DMS153 (cell line): ENCODE measurements around the gene EMP1.
"Not testable (repeated sequence)": the region's sequence is repeated elsewhere in the genome, so short reads cannot be mapped to it uniquely, and the experiment has no call there.

Experiments
- DNase-seq: peaks from one replicate; lab custom pipeline; 2025; lab: John Stamatoyannopoulos, UW

Gene EMP1

DNA sequence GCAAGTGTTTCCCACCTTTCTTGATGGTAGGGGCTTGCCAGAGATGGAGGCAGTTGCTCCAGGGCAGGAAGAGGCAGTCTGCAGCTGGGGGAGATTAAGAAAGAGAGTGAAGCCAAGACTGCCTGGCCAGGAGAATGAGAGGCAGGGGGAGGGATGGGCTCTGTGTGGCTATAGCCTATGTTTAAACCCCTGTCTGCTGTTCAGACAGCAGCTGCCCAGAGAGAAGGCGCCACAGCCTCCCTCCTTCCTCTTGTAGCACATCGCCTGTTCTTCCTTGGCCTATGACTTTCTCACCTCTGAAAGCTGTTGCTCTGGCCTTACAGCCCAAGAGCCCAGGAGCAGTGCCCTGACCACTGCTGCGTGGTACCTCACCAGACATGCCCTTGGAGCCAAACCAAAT lies 61.7 kb downstream of the EMP1 start:
- no peak for DNase-seq

DNA sequence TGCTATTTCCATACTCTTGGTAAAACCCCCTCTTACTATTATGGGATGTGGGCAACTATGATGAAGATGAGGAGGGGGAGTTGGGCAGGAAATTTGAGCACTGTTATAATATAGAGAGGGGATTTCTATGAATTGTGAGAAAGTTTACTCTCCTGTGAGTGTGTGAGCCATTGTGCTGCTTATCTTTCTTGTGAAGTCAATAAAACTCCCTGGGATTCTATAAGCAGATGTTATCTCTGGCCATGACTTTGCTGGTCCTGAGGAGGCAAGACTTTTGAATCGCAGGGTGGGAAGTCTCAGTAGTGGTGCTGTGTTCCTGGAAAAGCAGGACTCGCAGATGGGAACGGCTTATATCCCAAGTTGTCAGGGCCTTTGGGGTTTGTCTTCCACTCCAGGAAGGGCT lies 62.2 kb downstream of the EMP1 start:
- DNase-seq = no peak

DNA sequence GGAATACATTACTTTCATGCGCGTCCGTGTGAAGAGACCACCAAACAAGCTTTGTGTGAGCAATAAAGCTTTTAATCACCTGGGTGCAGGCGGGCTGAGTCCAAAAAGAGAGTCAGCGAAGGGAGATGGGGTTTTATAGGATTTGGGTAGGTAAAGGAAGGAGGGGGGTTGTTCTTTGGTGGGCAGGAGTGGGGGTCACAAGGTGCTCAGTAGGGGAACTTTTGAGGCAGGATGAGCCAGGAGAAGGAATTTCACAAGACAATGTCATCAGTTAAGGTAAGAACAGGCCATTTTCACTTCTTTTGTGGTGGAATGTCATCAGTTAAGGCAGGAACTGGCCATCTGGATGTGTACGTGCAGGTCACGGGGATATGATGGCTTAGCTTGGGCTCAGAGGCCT lies 63.1 kb downstream of the EMP1 start:
- DNase-seq = not testable (repeated sequence)

DNA sequence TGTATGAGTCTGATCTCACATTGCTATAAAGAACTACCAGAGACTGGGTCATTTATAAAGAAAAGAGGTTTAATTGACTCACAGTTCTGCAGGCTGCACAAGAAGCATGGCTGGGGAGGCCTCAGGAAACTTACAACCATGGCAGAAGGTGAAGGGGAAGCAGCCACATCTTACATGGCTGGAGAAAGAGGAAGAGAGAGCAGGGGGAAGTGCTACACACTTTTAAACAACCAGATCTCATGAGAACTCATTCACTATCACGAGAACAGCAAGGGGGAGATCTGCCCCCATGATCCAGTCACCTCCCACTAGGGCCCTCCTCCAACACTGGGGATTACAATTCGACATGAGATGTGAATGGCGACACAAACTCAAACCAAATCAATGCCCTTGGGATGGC lies 71.3 kb downstream of the EMP1 start:
- DNase-seq = not testable (repeated sequence)

DNA sequence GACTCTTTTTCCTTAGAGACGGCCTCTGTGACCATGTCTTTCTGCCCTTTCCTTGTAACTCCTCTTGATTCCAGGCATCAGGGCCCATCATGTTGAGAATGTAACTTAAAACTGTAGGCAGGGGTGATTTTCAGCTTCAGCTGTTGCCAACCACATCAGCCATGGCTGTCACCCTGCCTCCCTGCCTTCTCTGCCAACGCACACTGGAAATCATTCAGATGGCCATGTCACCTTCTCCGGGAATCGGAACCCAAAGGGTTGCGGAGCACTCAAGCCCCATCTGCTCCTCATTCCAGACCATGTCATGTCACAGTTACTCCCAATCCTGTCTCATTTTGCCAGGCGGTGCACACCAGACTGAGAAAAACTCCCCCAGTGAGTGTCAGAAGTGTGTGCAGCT lies 72.1 kb downstream of the EMP1 start:
- DNase-seq = no peak
